ENCODE results near the gene RNASE9.
"Not testable (repeated sequence)": the region's sequence is repeated elsewhere in the genome, so short reads cannot be mapped to it uniquely, and the experiment has no call there.

RNASE9 gene

GRCh38 chr14:20572382-20572990 lies 11.6 kb upstream of the RNASE9 start:
- not testable (repeated sequence) for DNase-seq (ENCODE audit: low spot score)

GRCh38 chr14:20570720-20571119 lies 9.9 kb upstream of the RNASE9 start:
- DNase-seq (ENCODE audit: low spot score) = not testable (repeated sequence)

- DNase-seq (ENCODE audit: low spot score) = not testable (repeated sequence)
These were observed 9.0 kb upstream of the RNASE9 start for GRCh38 chr14:20569865-20570264.

GRCh38 chr14:20569066-20569465 lies 8.2 kb upstream of the RNASE9 start:
- no peak for DNase-seq (ENCODE audit: low spot score)

- no peak for DNase-seq (ENCODE audit: low spot score)
These were observed 7.5 kb upstream of the RNASE9 start for GRCh38 chr14:20568393-20568792.

GRCh38 chr14:20567199-20567598 lies 6.4 kb upstream of the RNASE9 start:
- not testable (repeated sequence) for DNase-seq (ENCODE audit: low spot score)

GRCh38 chr14:20564501-20564997 lies 3.7 kb upstream of the RNASE9 start:
- no peak for DNase-seq (ENCODE audit: low spot score)

- DNase-seq (ENCODE audit: low spot score) = no peak
These were observed 3.1 kb upstream of the RNASE9 start for GRCh38 chr14:20563971-20564370.

GRCh38 chr14:20559461-20559904 lies 1.4 kb downstream of the RNASE9 start:
- DNase-seq (ENCODE audit: low spot score) = no peak

- DNase-seq (ENCODE audit: low spot score) = no peak
These were observed 3.7 kb downstream of the RNASE9 start for GRCh38 chr14:20557212-20557542.

GRCh38 chr14:20556500-20557211 lies 4.2 kb downstream of the RNASE9 start:
- no peak for DNase-seq (ENCODE audit: low spot score)

GRCh38 chr14:20555845-20556244 lies 5.0 kb downstream of the RNASE9 start:
- no peak for DNase-seq (ENCODE audit: low spot score)

- DNase-seq (ENCODE audit: low spot score) = no peak
These were observed 7.8 kb downstream of the RNASE9 start for GRCh38 chr14:20553024-20553423.

- DNase-seq (ENCODE audit: low spot score) = no peak
These were observed 9.2 kb downstream of the RNASE9 start for GRCh38 chr14:20551606-20552005.

GRCh38 chr14:20550926-20551325 lies 9.9 kb downstream of the RNASE9 start:
- no peak for DNase-seq (ENCODE audit: low spot score)

GRCh38 chr14:20548414-20549158 lies 12.3 kb downstream of the RNASE9 start:
- no peak for DNase-seq (ENCODE audit: low spot score)

GRCh38 chr14:20546877-20547276 lies 14.0 kb downstream of the RNASE9 start:
- DNase-seq (ENCODE audit: low spot score) = no peak

- no peak for DNase-seq (ENCODE audit: low spot score)
These were observed 20.9 kb downstream of the RNASE9 start for GRCh38 chr14:20539906-20540305.

GRCh38 chr14:20530771-20531571 lies 29.9 kb downstream of the RNASE9 start:
- peak; percentile 53 for DNase-seq (ENCODE audit: low spot score)

GRCh38 chr14:20529806-20530205 lies 31.0 kb downstream of the RNASE9 start:
- no peak for DNase-seq (ENCODE audit: low spot score)

GRCh38 chr14:20524027-20524426 lies 36.8 kb downstream of the RNASE9 start:
- DNase-seq (ENCODE audit: low spot score) = no peak

- DNase-seq (ENCODE audit: low spot score) = no peak
These were observed 38.5 kb downstream of the RNASE9 start for GRCh38 chr14:20522332-20522731.

Data from germinal center (tissue), 1 donor.